Fibroblast of peridontal ligament (primary cell): ENCODE measurements around the gene DNAJB13.
A peak's percentile ranks its signal among the peaks of the same experiment; 100 is the strongest.
"Not testable (repeated sequence)": the region's sequence is repeated elsewhere in the genome, so short reads cannot be mapped to it uniquely, and the experiment has no call there.

Experiments
- DNase-seq: peaks from one replicate; pipeline ENCODE4 v3.0.0-alpha.2; 2010; ENCODE audit errors: extremely low read depth

The DNAJB13 gene

DNA sequence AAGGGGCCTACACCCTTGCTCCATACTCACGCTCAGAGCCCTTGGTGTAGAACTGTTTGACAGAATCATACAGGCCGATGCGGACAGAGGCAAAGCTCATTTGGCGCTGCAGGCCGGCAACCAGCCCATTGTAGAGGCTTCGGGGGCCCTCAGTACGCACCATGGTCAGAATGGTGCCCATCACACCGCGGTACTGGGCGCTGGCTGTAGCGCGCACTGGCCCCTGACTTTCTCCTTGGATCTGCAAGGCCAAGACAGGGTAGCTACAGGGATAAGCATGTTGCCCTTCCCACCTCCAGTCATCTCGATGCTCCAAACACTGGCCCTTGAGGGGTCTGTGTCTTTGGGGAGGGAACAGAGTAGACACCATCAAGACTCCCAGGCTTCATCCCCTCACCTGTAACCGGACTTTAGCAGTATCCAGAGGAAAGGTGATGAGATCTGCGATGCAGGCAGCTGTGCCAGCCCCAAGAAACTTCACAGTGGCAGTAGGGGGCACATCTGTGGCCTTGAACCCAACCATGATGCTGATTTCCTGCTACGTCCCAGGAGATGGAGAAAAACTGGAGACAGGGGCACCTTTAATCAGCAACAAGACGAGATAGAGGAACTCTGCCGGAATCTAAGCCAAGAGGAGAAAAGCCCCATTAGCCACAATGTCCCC lies 27.2 kb downstream of the DNAJB13 start:
- no peak for DNase-seq

DNA sequence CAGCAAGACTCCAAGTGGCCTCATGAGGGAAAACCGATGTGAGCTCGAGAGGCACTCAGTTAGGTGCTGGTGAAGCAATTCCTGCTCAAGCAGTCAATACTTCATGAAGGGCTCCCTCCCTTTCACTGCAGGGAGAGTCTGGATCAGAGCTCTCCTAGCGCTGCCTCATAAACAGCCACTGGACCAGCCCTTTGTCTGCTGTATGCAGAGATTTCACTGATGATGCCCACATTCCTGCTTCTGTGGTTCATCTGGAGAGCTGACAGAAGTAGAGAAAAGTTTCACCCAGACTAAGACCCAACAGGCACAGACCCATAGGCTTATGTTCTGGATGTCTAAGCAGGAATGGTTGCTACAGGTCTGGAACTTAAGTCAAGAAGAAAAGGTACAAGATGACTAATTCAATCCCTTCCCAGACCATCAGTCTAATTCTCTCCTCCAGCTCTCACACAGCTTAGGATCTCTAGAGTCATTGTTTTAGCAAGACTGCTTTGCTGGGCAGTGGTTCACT lies 27.8 kb downstream of the DNAJB13 start:
- peak; percentile 35 for DNase-seq

DNA sequence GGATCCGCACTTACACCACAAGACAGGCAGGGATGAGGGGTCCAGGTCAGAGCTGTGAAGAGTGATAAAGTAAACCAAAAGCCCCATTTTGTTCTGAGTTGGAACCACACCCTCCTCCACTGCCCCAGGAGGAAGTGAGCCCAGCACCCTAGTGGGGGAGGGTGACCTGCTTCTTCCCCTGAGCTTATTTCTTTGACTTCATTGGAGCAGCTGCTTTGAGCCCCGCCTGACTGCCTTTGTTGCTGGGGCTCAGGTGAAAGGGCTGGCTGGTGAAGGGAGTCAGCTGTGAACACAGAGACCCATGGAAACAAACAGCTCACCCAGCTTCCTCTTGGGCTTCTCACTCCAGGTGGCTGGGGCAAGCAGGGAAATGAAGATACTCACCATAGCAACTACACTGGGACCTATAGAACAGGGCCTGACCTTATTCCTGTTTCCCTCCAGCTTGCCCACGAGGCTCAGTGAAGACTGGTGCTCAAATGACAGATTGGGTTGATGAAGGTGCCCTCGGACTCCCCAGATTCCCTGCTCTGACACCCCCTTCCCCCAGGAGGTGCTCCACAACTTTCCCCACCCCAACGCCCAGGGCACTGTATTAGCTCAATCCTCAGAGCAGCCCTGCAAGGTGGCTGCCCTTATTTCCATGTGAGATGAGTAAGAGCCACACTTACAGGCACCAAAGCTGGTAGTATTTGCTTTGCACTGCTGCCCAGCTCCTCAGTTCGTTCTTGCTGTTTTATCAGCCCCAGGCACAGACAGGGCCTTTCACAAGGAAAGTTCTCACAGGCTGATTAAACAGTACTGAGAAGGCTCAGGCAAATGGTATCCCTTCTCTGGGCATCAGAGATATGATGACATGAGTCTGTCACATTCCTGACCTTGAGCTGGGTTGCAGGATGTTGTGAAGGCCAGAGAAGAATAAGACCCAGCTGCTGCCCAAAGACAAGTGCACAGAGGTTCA lies 29.5 kb downstream of the DNAJB13 start:
- DNase-seq: no peak

DNA sequence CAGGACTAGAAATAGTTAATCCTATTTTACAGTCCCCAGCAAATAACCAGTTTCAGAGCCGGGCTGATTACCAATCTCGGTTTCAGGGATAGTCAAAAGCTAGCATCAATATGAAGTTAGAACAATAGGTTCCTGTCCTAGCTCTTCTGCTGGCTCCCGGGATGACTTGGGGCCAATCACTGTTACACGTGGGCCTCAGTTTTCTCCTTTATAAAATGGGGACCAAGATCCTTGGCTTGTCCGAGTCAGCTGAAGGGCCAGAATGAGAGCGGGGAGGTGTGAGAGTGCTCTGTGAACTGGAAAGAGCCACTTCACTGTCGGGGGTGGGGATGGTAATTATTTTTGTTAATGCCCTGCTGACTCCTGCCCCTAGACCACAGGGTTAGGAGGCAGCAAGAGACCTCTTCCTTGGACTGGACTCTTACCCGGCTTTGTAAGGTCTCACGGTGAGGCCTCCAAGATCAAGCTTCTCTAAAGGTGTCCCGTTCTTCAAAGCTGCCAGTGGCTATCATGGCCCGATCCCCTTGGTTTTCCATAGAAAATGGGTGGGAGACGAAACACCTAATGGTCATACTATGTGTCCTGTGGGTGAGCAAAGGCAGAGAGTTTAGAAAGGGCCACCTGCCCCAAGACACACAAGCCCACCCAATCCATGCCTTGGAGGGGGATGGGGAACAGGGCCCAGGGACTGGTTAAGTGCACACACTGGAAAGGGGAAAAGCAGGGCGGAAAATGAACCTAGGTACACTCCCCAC lies 30.4 kb downstream of the DNAJB13 start:
- no peak for DNase-seq

- no peak for DNase-seq
Measured at GRCh38 chr11:73982595-73982989, 31.8 kb downstream of the DNAJB13 start, which contains the start of gene UCP2. Gene UCP2 (minus strand): TSS chr11:73982843. CDS start chr11:73978378, 4,465 bp downstream.

DNA sequence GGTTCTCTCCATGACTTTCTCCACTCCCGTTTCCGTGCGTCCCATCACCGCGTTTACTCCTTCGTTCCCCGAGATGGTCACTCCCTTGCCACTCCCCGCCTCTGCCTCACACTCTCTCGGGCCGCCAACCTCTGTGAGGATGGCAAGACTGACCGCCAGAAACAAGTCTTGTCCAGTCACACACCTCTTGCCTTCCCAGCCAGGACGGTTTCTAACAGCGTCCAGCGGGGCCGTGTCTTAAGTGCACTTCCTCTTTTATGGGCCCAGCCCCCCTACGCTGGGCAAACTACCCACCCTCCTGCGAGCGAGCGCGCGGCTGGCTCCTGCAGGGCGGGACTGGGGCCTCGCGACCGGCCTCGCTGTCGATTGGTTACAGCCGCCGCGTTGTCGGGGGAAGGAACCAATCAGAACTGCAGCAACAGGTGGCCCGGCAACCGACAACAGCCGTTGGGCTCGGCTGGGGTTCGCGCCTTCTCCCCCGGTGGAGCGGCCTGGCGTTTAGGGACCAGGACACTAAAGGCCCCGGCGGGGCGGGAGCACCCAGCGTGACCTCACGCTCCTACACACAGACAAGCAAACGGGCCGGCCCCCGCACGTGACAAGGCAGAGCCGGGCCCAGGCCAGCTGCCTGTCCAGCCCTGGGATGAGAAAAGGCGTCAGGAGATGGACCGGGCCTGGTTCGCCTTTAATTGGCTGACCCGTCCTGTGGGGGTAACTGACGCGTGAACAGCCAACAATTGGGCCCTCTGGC lies 32.3 kb downstream of the DNAJB13 start:
- DNase-seq: peak; percentile 69

DNA sequence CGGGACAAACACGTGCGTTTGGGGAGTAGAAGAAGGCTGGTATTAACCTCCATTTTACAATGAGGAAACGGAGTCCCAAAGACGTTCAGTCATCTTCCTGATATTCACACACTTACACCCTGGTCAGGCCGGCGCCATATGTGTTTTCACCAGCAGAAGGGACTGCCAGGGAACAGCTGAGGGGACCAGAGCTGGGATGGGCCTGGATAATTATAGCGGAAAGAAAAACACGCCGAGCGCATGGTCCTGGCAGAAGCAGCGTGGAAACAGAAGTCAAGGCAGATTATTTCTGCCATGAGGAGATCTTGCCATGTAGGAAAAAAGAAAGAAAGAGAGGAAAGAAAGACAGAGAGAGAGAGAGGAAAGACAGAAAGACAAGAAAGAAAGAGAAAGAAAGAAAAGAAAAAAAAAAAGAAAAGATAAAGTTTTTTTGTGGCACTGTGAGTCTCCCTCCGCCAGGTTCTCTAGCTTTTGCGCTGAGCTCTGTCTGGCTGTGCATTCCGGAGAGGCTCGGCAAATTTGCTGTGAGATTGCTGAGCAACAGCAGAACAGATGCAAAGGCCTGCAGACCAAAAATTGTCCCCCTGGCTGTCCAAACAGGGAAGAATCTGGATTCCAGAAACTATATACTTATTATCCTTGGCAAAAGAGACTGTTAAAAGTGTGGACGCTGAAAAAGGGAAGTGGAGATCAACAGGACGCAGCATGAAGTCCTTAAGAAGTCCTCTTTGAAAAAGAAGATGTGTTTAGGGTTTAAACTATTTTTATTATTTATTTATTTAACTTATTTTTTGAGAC lies 33.1 kb downstream of the DNAJB13 start:
- no peak for DNase-seq

- not testable (repeated sequence) for DNase-seq
Measured at GRCh38 chr11:73985661-73986060, 34.8 kb downstream of the DNAJB13 start.

DNA sequence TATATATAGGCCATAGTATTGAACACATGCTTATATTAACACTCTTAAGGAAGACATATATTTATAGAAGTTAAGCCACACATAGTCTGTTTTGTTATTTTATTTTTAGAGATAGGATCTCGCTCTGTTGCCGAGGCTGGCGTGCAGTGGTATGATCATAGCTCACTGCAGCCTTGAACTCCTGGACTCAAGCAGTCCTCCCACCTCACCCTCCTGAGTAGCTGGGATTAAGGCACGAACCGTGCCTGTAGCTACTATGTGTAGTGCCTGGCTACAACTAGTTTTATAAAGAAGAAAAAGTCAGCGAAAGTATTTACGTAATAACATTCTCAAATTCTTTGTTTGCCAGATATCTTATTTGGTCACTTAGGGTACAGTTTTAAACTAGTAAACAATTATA lies 37.4 kb downstream of the DNAJB13 start:
- DNase-seq: no peak

- DNase-seq: peak; percentile 54
Measured at GRCh38 chr11:73989156-73989555, 38.3 kb downstream of the DNAJB13 start.

- no peak for DNase-seq
Measured at GRCh38 chr11:73990730-73991129, 39.9 kb downstream of the DNAJB13 start.

- DNase-seq: no peak
Measured at GRCh38 chr11:73991471-73992006, 40.7 kb downstream of the DNAJB13 start.

- peak; percentile 25 for DNase-seq
Measured at GRCh38 chr11:73995247-73995646, 44.4 kb downstream of the DNAJB13 start.

DNA sequence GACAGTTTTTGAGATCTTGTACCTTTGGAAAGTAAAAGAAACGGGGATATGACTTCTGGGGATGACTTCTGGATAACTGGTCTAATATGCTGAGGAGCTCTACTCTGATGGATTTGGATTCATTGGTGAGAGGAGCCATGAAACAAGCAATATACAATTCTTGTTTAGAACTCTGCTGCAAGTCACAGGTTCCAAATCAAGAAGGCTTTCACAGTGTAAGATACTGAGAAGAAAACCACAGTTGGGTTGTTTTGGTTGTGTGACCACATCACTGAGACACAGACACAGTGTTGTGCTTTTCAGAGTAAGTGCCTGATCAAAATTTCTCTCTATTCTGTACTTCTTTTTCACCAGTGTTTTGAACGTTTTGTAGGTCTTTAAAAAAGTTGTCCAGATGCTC lies 44.9 kb downstream of the DNAJB13 start:
- DNase-seq: no peak

DNA sequence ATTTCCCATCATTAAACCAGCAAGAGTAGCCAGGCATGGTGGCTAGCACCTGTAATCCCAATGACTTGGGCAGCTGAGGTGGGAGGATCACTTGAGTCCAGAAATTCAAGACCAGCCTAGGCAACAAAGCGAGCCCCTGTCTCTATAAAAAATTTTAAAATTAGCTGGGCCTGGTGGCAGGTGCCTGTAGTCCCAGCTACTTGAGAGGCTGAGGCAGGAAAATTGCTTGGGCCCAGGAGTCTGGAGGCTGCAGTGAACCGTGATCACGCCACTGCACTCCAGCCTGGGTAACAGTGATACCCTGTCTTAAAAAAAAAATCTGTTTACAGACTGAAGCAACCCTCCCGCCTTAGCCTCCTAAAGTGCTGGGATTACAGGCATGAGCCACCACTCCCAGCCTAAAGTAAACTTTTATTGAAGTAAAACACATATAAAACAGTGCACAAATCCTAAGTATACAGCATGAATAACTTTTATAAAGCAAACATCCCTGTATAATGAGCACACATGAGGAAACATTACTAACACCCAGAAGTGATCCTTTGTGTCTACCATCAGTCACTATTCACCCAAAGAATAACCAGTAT lies 45.4 kb downstream of the DNAJB13 start:
- DNase-seq: no peak

DNA sequence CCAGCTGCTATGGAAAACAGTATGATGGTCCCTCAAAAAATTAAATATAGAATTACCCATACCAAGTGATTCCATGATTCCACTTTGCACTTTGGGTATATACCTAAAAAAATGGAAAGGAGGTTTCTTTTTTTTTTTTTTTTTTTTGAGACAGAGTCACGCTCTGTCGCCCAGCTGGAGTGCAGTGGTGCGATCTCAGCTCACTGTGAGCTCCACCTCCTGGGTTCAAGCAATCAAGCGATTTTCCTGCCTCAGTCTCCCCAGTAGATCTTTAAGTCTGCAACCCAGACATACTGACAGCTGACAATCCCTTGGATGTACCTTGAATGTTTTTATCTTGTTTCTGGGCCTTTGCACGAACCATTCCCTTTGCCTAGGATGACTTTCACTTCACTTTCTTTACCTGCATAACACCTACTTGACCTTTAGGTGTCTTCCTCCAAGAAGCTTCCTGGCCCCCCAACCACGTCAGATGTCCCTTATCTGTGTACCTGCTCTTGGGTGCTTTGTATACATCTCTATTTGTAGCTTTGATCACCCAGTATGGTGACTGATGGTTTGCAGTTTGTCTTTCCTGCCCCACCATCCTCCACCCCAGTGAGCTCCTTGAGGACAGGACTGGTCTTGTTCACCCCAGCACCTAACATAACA lies 46.4 kb downstream of the DNAJB13 start:
- no peak for DNase-seq

DNA sequence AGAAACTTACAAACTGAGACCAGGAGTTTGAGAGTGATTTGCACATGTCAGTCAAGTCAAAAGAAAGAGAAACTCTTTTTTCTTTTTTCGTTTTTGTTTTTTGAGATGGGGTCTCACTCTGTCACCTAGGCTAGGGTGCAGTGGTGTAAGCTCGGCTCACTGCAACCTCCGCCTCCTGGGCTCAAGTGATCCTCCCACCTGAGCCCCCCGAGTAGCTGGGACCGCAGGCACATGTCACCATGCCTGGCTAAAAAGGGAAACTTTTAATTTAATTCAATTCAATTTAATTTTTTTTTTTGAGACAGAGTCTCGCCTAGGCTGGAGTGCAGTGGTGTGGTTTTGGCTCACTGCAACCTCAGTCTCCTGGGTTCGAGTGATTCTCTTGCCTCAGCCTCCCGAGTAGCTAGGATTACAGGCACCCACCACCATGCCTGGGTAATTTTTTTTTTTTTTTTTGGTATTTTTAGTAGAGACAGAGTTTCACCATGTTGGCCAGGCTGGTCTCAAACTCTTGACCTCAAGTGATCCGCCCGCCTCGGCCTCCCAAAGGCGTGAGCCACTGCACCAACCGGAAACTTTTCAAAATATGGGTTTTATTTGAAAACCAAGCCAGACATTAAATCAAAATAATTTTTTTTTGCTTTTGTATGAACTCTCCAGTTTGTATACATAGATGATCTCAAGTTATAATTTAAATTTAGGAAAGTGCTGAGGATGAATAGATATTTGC lies 48.2 kb downstream of the DNAJB13 start:
- DNase-seq: no peak

DNA sequence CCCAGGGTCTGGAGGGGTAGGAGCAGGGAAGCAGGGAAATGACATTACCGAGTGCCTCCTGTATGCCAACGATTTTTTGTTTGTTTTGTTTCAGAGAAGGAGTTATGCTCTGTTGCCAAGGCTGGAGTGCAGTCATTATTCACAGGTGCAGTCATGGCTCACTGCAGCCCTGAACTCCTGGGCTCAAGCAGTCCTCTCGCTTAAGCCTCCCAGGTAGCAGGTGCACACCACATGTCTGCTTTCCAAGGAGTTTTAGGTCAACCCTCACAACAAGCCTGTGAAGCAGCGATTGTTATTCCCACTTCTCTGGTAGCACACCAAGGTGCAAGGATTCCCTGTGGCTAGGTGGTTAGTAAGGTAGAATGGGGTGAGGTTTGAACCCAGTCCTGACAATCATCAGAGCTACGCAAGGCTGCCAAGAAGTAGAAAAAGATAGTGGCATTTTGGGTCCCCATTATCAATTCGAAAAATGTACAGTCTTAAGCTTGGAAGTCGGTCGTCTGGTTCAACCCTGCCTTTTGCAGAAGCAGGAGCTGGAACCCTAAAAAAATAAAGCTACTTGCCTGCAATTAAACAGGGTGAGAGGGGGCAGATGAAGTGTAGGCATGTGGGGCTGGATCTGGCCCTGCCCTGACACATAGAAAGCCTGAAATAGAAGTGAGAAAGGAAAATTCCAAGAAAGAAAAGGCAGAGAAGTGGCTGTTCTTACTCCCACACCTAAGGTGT lies 48.9 kb downstream of the DNAJB13 start:
- DNase-seq: no peak
